HG03571 (cell line): ENCODE results near the gene SORCS1.

Source experiments
- ATAC-seq: cut with Tn5 transposase; IDR thresholded peaks from one replicate; pipeline ENCODE4 v1.9.1; 2021; ENCODE audit not compliant: unreplicated experiment

Gene SORCS1

GRCh38 chr10:106765241-106765754 lies 399.2 kb downstream of the SORCS1 start:
- no peak for ATAC-seq

- ATAC-seq = no peak
Measured at GRCh38 chr10:106764360-106764759, 400.1 kb downstream of the SORCS1 start.

GRCh38 chr10:106761906-106762305 lies 402.6 kb downstream of the SORCS1 start:
- no peak for ATAC-seq

GRCh38 chr10:106757521-106757920 lies 407.0 kb downstream of the SORCS1 start:
- ATAC-seq = no peak

- ATAC-seq = no peak
Measured at GRCh38 chr10:106751091-106751490, 413.4 kb downstream of the SORCS1 start.

- ATAC-seq = no peak
Measured at GRCh38 chr10:106746868-106747267, 417.6 kb downstream of the SORCS1 start.

GRCh38 chr10:106741006-106741530 lies 423.4 kb downstream of the SORCS1 start:
- no peak for ATAC-seq

GRCh38 chr10:106740071-106740470 lies 424.4 kb downstream of the SORCS1 start:
- ATAC-seq = no peak

- ATAC-seq = no peak
Measured at GRCh38 chr10:106734220-106734619, 430.3 kb downstream of the SORCS1 start.

GRCh38 chr10:106728232-106728631 lies 436.3 kb downstream of the SORCS1 start:
- ATAC-seq = no peak

- no peak for ATAC-seq
Measured at GRCh38 chr10:106727170-106727569, 437.3 kb downstream of the SORCS1 start.

GRCh38 chr10:106722524-106722923 lies 442.0 kb downstream of the SORCS1 start:
- ATAC-seq = no peak

GRCh38 chr10:106720683-106721082 lies 443.8 kb downstream of the SORCS1 start:
- no peak for ATAC-seq

GRCh38 chr10:106716381-106716780 lies 448.1 kb downstream of the SORCS1 start:
- no peak for ATAC-seq

- no peak for ATAC-seq
Measured at GRCh38 chr10:106714734-106715555, 449.6 kb downstream of the SORCS1 start.

- ATAC-seq = no peak
Measured at GRCh38 chr10:106713846-106714245, 450.7 kb downstream of the SORCS1 start.

- ATAC-seq = no peak
Measured at GRCh38 chr10:106712988-106713387, 451.5 kb downstream of the SORCS1 start.

GRCh38 chr10:106711313-106711906 lies 453.1 kb downstream of the SORCS1 start:
- ATAC-seq = peak; percentile 71

- ATAC-seq = no peak
Measured at GRCh38 chr10:106708506-106708905, 456.0 kb downstream of the SORCS1 start.

- no peak for ATAC-seq
Measured at GRCh38 chr10:106707657-106708056, 456.8 kb downstream of the SORCS1 start.

- ATAC-seq = no peak
Measured at GRCh38 chr10:106706127-106706526, 458.4 kb downstream of the SORCS1 start.

GRCh38 chr10:106705681-106706100 lies 458.8 kb downstream of the SORCS1 start:
- ATAC-seq = peak; percentile 61
